Hepatocyte (in vitro differentiated cells): ENCODE data around the gene WT1.
A peak's percentile ranks its signal among the peaks of the same experiment; 100 is the strongest.

Source experiments
- CTCF ChIP-seq: fragments of 200-600 bp; sonication (generic); IDR thresholded peaks from 2 replicates; pipeline ENCODE4 v1.5.1; 2016; ENCODE audit warnings: antibody characterized with exemption, mild to moderate bottlenecking; ENCODE audit not compliant: poor library complexity
- EZH2 ChIP-seq: fragments of 200-600 bp; sonication (generic); IDR thresholded peaks from 2 replicates; pipeline ENCODE4 v1.6.1; 2016; ENCODE audit warnings: antibody characterized with exemption, mild to moderate bottlenecking, borderline replicate concordance
- EZH2phosphoT487 ChIP-seq: fragments of 200-600 bp; sonication (generic); IDR thresholded peaks from one replicate; pipeline ENCODE4 v1.6.1; 2018; ENCODE audit warnings: antibody characterized with exemption, mild to moderate bottlenecking, low read depth, moderate library complexity; ENCODE audit not compliant: unreplicated experiment, severe bottlenecking

- TF ChIP-seq EZH2 (peak; percentile 78), CTCF (peak; percentile 18), EZH2phosphoT487 (peak; percentile 78)
Observed at GRCh38 chr11:32430568-32431381, 4.6 kb downstream of the WT1 start.
